Brain pericyte (primary cell): ENCODE data around the gene TRAPPC5.

Experiments used
- DNase-seq: peaks from one replicate; pipeline ENCODE4 v3.0.0-alpha.2; 2012; ENCODE audit warnings: low read depth, low spot score

TRAPPC5 gene

GRCh38 chr19:7699417-7700401, 19.1 kb downstream of the TRAPPC5 start:
- no peak for DNase-seq

- no peak for DNase-seq
Observed at GRCh38 chr19:7701049-7701653, 20.5 kb downstream of the TRAPPC5 start.

- no peak for DNase-seq
Observed at GRCh38 chr19:7701654-7702457, 21.2 kb downstream of the TRAPPC5 start, which contains the start of gene FCER2. Gene FCER2 (minus strand): TSS chr19:7702131. CDS start chr19:7699760, 2,371 bp downstream.

- DNase-seq: no peak
Observed at GRCh38 chr19:7703332-7703731, 22.7 kb downstream of the TRAPPC5 start.

- DNase-seq: no peak
Observed at GRCh38 chr19:7704280-7705060, 23.8 kb downstream of the TRAPPC5 start.

GRCh38 chr19:7705387-7706187, 25.0 kb downstream of the TRAPPC5 start:
- no peak for DNase-seq

GRCh38 chr19:7706188-7706954, 25.7 kb downstream of the TRAPPC5 start:
- DNase-seq: no peak

- DNase-seq: no peak
Observed at GRCh38 chr19:7706955-7707456, 26.4 kb downstream of the TRAPPC5 start.

- no peak for DNase-seq
Observed at GRCh38 chr19:7709932-7710460, 29.4 kb downstream of the TRAPPC5 start.

- no peak for DNase-seq
Observed at GRCh38 chr19:7710616-7711015, 30.0 kb downstream of the TRAPPC5 start.

GRCh38 chr19:7715671-7716070, 35.0 kb downstream of the TRAPPC5 start:
- DNase-seq: no peak

- DNase-seq: no peak
Observed at GRCh38 chr19:7716762-7717161, 36.1 kb downstream of the TRAPPC5 start.

- no peak for DNase-seq
Observed at GRCh38 chr19:7718668-7719067, 38.0 kb downstream of the TRAPPC5 start.

- DNase-seq: no peak
Observed at GRCh38 chr19:7720351-7720750, 39.7 kb downstream of the TRAPPC5 start.

GRCh38 chr19:7722231-7722651, 41.6 kb downstream of the TRAPPC5 start:
- no peak for DNase-seq

- DNase-seq: no peak
Observed at GRCh38 chr19:7725791-7726190, 45.2 kb downstream of the TRAPPC5 start.

GRCh38 chr19:7729211-7729610, 48.6 kb downstream of the TRAPPC5 start:
- no peak for DNase-seq

GRCh38 chr19:7729831-7730285, 49.2 kb downstream of the TRAPPC5 start:
- DNase-seq: no peak
